IMR-90 (cell line): Measurements from ENCODE around the gene SPTLC1. TPM values are rescaled to one million over a fixed set of nuclear protein-coding genes. Genes with fewer than 3 reads are reported as not detected.

ENCODE experiments used
- ATAC-seq: fragments of 200-7000 bp; cut with Tn5 transposase; 2 replicates; pipeline ENCODE4 v1.9.1; 2020; ENCODE audit warnings: low read depth, mild to moderate bottlenecking, moderate library complexity
- BruUV-seq: library from RNA; stranded (reverse); fragments of 400-500 nt; replicated peaks from 2 replicates; lab custom pipeline; 2021; lab: Mats Ljungman, UMichigan
- CTCF ChIA-PET: fragments of 300-600 bp; formaldehyde crosslinking; extraction: SDS; loops from one replicate; lab custom pipeline; 2021; ENCODE audit warnings: antibody characterized with exemption; lab: Yijun Ruan, JAX
- POLR2A ChIA-PET: fragments of 300-600 bp; sonication (Branson Sonifier 250); formaldehyde crosslinking; loops from one replicate; lab custom pipeline; 2022; ENCODE audit warnings: antibody characterized with exemption; ENCODE audit not compliant: unreplicated experiment; lab: Charles Lee
- DNase-seq: peaks from one replicate; pipeline ENCODE4 v3.0.0; 2013
- H2AFZ ChIP-seq: replicated peaks from 2 replicates; pipeline ENCODE3; 2013; ENCODE audit warnings: low read length, mild to moderate bottlenecking; ENCODE audit not compliant: poor library complexity
- H2AK5ac ChIP-seq: 2 replicates; pipeline ENCODE4 v1.6.1; 2013; ENCODE audit warnings: low read depth, low read length, inconsistent platforms
- H2AK9ac ChIP-seq: replicated peaks from 2 replicates; pipeline ENCODE3; 2013; ENCODE audit warnings: mild to moderate bottlenecking, low read depth, low read length, moderate library complexity; ENCODE audit not compliant: poor library complexity
- H2BK120ac ChIP-seq: 2 replicates; pipeline ENCODE4 v1.6.1; 2013; ENCODE audit warnings: low read depth, low read length, inconsistent platforms
- H2BK15ac ChIP-seq: 3 replicates; pipeline ENCODE4 v1.6.1; 2013; ENCODE audit warnings: low read depth, low read length, inconsistent platforms
- H2BK20ac ChIP-seq: 2 replicates; pipeline ENCODE4 v1.6.1; 2013; ENCODE audit warnings: low read depth, mild to moderate bottlenecking, inconsistent platforms, low read length, moderate library complexity
- H2BK5ac ChIP-seq: 2 replicates; pipeline ENCODE4 v1.6.1; 2013; ENCODE audit warnings: mild to moderate bottlenecking, low read depth, low read length, inconsistent platforms; ENCODE audit not compliant: poor library complexity, severe bottlenecking
- H3K14ac ChIP-seq: replicated peaks from 2 replicates; pipeline ENCODE4 v1.6.1; 2013; ENCODE audit warnings: low read depth, low read length, inconsistent platforms
- H3K18ac ChIP-seq: 2 replicates; pipeline ENCODE4 v1.6.1; 2013; ENCODE audit warnings: low read depth, low read length, control low read depth
- H3K23ac ChIP-seq: 2 replicates; pipeline ENCODE4 v1.6.1; 2013; ENCODE audit warnings: low read depth, low read length, inconsistent platforms
- H3K27ac ChIP-seq: 2 replicates; pipeline ENCODE4 v1.5.1; 2013; ENCODE audit warnings: mild to moderate bottlenecking, control low read depth, low read length; ENCODE audit not compliant: insufficient read depth
- H3K27me3 ChIP-seq: 2 replicates; pipeline ENCODE4 v1.6.1; 2013; ENCODE audit warnings: low read length; ENCODE audit not compliant: control insufficient read depth, insufficient read depth
- H3K36me3 ChIP-seq: 2 replicates; pipeline ENCODE4 v1.6.1; 2013; ENCODE audit warnings: low read length, mixed read lengths; ENCODE audit not compliant: control insufficient read depth, insufficient read depth
- H3K4ac ChIP-seq: 2 replicates; pipeline ENCODE4 v1.6.1; 2013; ENCODE audit warnings: low read depth, low read length, inconsistent platforms
- H3K4me1 ChIP-seq: 2 replicates; pipeline ENCODE4 v1.6.1; 2013; ENCODE audit warnings: low read length, mixed read lengths; ENCODE audit not compliant: control insufficient read depth, insufficient read depth
- H3K4me2 ChIP-seq: 2 replicates; pipeline ENCODE4 v1.6.1; 2013; ENCODE audit warnings: low read depth, mild to moderate bottlenecking, control low read depth, low read length, moderate library complexity
- H3K4me3 ChIP-seq: 2 replicates; pipeline ENCODE4 v1.5.1; 2013; ENCODE audit warnings: low read depth, mild to moderate bottlenecking, control low read depth, low read length, moderate library complexity; ENCODE audit not compliant: insufficient read depth
- H3K56ac ChIP-seq: 2 replicates; pipeline ENCODE4 v1.6.1; 2013; ENCODE audit warnings: low read length, inconsistent platforms; ENCODE audit not compliant: insufficient read depth; ENCODE audit errors: extremely low read depth
- H3K79me1 ChIP-seq, 2 experiments: 2 replicates each; pipeline ENCODE4 v1.6.1; 2013; ENCODE audit warnings: low read length in 2 of 2, inconsistent platforms in 1 of 2, low read depth in 1 of 2
- H3K9ac ChIP-seq: 2 replicates; pipeline ENCODE4 v1.6.1; 2013; ENCODE audit warnings: low read depth, low read length, control low read depth
- H3K9me1 ChIP-seq: 2 replicates; pipeline ENCODE4 v1.6.1; 2013; ENCODE audit warnings: low read length, inconsistent platforms; ENCODE audit not compliant: insufficient read depth
- H3K9me3 ChIP-seq: 2 replicates; pipeline ENCODE4 v1.6.1; 2013; ENCODE audit warnings: low read length; ENCODE audit not compliant: control insufficient read depth, insufficient read depth
- H4K20me1 ChIP-seq: 2 replicates; pipeline ENCODE4 v1.6.1; 2013; ENCODE audit warnings: low read length, inconsistent platforms; ENCODE audit not compliant: insufficient read depth
- H4K5ac ChIP-seq: 2 replicates; pipeline ENCODE4 v1.6.1; 2013; ENCODE audit warnings: mild to moderate bottlenecking, low read depth, low read length, control low read depth
- H4K8ac ChIP-seq, 2 experiments: 2 replicates each; pipeline ENCODE4 v1.6.1; 2013; ENCODE audit warnings: low read depth in 2 of 2, low read length in 2 of 2, control low read depth in 1 of 2, inconsistent platforms in 1 of 2
- H4K91ac ChIP-seq: 2 replicates; pipeline ENCODE4 v1.6.1; 2013; ENCODE audit warnings: low read depth, low read length, inconsistent platforms; ENCODE audit not compliant: insufficient read depth
- BHLHE40 ChIP-seq: fragments of 150-350 bp; IDR thresholded peaks from 2 replicates; pipeline ENCODE4 v1.6.1; 2016; ENCODE audit warnings: mild to moderate bottlenecking, low read depth, low read length
- CEBPB ChIP-seq: IDR thresholded peaks from 2 replicates; pipeline ENCODE4 v1.6.1; 2012; ENCODE audit warnings: low read depth, low read length, improper control_type of control experiment
- CHD1 ChIP-seq: IDR thresholded peaks from 2 replicates; pipeline ENCODE4 v1.6.1; 2012; ENCODE audit warnings: low read depth, low read length, improper control_type of control experiment
- FOS ChIP-seq: fragments of 150-350 bp; IDR thresholded peaks from 2 replicates; pipeline ENCODE4 v1.6.1; 2016; ENCODE audit warnings: low read depth, low read length
- MAFK ChIP-seq: IDR thresholded peaks from 2 replicates; pipeline ENCODE4 v1.6.1; 2012; ENCODE audit warnings: low read depth, low read length, improper control_type of control experiment
- MAZ ChIP-seq: IDR thresholded peaks from 2 replicates; pipeline ENCODE4 v1.6.1; 2012; ENCODE audit warnings: low read depth, mild to moderate bottlenecking, low read length, improper control_type of control experiment, moderate library complexity, borderline replicate concordance
- MXI1 ChIP-seq: IDR thresholded peaks from 2 replicates; pipeline ENCODE4 v1.6.1; 2012; ENCODE audit warnings: low read depth, mild to moderate bottlenecking, low read length, moderate library complexity, borderline replicate concordance
- NFE2L2 ChIP-seq: fragments of 150-350 bp; IDR thresholded peaks from 2 replicates; pipeline ENCODE4 v1.6.1; 2016; ENCODE audit warnings: low read depth, mild to moderate bottlenecking, low read length
- POLR2A ChIP-seq: IDR thresholded peaks from 2 replicates; pipeline ENCODE4 v1.6.1; 2012; ENCODE audit warnings: mild to moderate bottlenecking, low read depth, low read length
- RAD21 ChIP-seq: IDR thresholded peaks from 2 replicates; pipeline ENCODE4 v1.6.1; 2012; ENCODE audit warnings: low read length, improper control_type of control experiment
- RFX5 ChIP-seq: IDR thresholded peaks from 2 replicates; pipeline ENCODE4 v1.8.0; 2012; ENCODE audit warnings: low read depth, mild to moderate bottlenecking, low read length, moderate library complexity
- SMC3 ChIP-seq: fragments of 150-350 bp; IDR thresholded peaks from 2 replicates; pipeline ENCODE4 v1.6.1; 2016; ENCODE audit warnings: low read depth, mild to moderate bottlenecking, antibody characterized with exemption, low read length, moderate library complexity
- WGBS, 2 experiments: methylation state at CpG; one replicate each; pipeline versions ENCODE4 v1.1.5 to v1.1.7; 2013; ENCODE audit warnings: missing lambda C conversion rate in 2 of 2; ENCODE audit not compliant: insufficient read length in 1 of 2; ENCODE audit errors: extremely low coverage in 2 of 2; 5-methylcytosine and 5-hydroxymethylcytosine counted together
- dilution Hi-C: fragments of 300-500 bp; cut with HindIII; formaldehyde crosslinking; loops from one replicate; pipeline ENCODE4 v1.14.3; 2018; ENCODE audit warnings: low sequenced_read_pairs; ENCODE audit not compliant: unreplicated experiment
- in situ Hi-C: fragments of 300-500 bp; cut with MboI; formaldehyde crosslinking; loops from 3 replicates; pipeline ENCODE4 v1.14.3; 2019; ENCODE audit warnings: low sequenced_read_pairs, inconsistent platforms, mixed read lengths
- intact Hi-C: fragments of 100-400 bp; cut with micrococcal nuclease; formaldehyde crosslinking; loops from 2 replicates; pipeline ENCODE4 v1.10.0; 2022
- polyA plus RNA-seq, 3 experiments: library from polyadenylated mRNA; depleted of rRNA; stranded (reverse); fragments of >200 nt; gene quantifications; 2 replicates each; pipeline ENCODE4 v1.2.3, GENCODE V29; 2012; ENCODE audit warnings: low replicate concordance in 1 of 3
- total RNA-seq: library from RNA; depleted of rRNA; stranded (reverse); fragments of >200 nt; gene quantifications from 2 replicates; pipeline ENCODE4 v1.2.3, GENCODE V29; 2012
- TF ChIP-seq, protein P1 (sequence below): fragments of 150-350 bp; IDR thresholded peaks from 2 replicates; pipeline ENCODE4 v1.6.1; 2017; ENCODE audit warnings: mild to moderate bottlenecking, antibody characterized with exemption, low read length, low read depth
- TF ChIP-seq, protein P2 (sequence below): fragments of 150-350 bp; IDR thresholded peaks from 2 replicates; pipeline ENCODE4 v1.6.1; 2016; ENCODE audit warnings: low read depth, mild to moderate bottlenecking, low read length, moderate library complexity, borderline replicate concordance
- TF ChIP-seq, protein P3 (sequence below): conservative IDR thresholded peaks from 2 replicates; pipeline ENCODE4 v1.5.1; 2012; ENCODE audit warnings: mild to moderate bottlenecking, low read depth, low read length, improper control_type of control experiment

The SPTLC1 gene
- total and polyA plus RNA-seq, 2 of the 4 experiments (the other 2 are of a cell fraction), result 65.7 to 92.7 TPM

DNA sequence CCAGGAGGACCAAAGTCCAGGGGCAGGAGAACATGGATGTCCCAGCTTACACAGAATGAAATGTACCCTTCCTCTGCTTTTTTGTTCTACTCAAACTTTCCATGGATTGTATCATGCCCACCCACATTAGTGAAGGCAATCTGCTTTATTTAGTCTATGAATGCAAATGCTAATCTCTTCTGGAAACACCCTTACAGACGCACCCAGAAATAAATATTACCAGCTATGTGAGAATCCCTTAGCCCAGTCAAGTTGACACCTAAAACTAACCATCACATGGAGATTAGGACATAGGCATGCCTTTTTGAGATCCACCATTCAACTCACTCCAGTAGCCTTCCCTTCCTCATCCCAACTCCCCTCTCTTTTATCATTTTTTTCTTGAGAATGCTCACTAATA is 6.1 kb upstream of the SPTLC1 start:
- H2BK5ac ChIP-seq, result no peak overlapping the region
- no peaks in the 10 kb centered on the region for H3K27me3 ChIP-seq
- no peak overlapping the region for H3K18ac ChIP-seq
- ChIA-PET CTCF (no interaction called here), POLR2A (no interaction called here)
- no peak overlapping the region; the same call in none of the 2 replicates for H4K91ac ChIP-seq
- 78% methylated on average over 1 of the region's 1 CpG; no CpG with 5 or more reads in 1 of the 2 experiments for WGBS, 2 experiments
- H3K79me1 ChIP-seq, result no peaks in the 10 kb centered on the region
- no peak overlapping the region for H2BK15ac ChIP-seq
- dilution Hi-C loops (no loop called here), in situ Hi-C loops (no loop called here), intact Hi-C loops (no loop called here)
- H4K8ac ChIP-seq, result no peak overlapping the region
- no peak overlapping the region for H3K4ac ChIP-seq
- ATAC-seq, result no peak
- peak overlapping the region; percentile 82; the same call in 1 of the 2 replicates for H2AK5ac ChIP-seq
- no peak overlapping the region for H3K23ac ChIP-seq
- H2AK9ac ChIP-seq, result no peak overlapping the region
- DNase-seq, result no peak
- H3K9me1 ChIP-seq, result peaks cover 7% of the 10 kb centered on the region
- H3K27ac ChIP-seq, result no peak overlapping the region
- no peak for TF ChIP-seq FOS
- TF ChIP-seq, protein P1, sequence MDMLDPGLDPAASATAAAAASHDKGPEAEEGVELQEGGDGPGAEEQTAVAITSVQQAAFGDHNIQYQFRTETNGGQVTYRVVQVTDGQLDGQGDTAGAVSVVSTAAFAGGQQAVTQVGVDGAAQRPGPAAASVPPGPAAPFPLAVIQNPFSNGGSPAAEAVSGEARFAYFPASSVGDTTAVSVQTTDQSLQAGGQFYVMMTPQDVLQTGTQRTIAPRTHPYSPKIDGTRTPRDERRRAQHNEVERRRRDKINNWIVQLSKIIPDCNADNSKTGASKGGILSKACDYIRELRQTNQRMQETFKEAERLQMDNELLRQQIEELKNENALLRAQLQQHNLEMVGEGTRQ, result no peak
- TF ChIP-seq POLR2A, result no peak
- no peak for TF ChIP-seq SMC3
- no peak for TF ChIP-seq CEBPB
- TF ChIP-seq, protein P2, sequence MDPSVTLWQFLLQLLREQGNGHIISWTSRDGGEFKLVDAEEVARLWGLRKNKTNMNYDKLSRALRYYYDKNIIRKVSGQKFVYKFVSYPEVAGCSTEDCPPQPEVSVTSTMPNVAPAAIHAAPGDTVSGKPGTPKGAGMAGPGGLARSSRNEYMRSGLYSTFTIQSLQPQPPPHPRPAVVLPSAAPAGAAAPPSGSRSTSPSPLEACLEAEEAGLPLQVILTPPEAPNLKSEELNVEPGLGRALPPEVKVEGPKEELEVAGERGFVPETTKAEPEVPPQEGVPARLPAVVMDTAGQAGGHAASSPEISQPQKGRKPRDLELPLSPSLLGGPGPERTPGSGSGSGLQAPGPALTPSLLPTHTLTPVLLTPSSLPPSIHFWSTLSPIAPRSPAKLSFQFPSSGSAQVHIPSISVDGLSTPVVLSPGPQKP, result no peak
- TF ChIP-seq, protein P3, sequence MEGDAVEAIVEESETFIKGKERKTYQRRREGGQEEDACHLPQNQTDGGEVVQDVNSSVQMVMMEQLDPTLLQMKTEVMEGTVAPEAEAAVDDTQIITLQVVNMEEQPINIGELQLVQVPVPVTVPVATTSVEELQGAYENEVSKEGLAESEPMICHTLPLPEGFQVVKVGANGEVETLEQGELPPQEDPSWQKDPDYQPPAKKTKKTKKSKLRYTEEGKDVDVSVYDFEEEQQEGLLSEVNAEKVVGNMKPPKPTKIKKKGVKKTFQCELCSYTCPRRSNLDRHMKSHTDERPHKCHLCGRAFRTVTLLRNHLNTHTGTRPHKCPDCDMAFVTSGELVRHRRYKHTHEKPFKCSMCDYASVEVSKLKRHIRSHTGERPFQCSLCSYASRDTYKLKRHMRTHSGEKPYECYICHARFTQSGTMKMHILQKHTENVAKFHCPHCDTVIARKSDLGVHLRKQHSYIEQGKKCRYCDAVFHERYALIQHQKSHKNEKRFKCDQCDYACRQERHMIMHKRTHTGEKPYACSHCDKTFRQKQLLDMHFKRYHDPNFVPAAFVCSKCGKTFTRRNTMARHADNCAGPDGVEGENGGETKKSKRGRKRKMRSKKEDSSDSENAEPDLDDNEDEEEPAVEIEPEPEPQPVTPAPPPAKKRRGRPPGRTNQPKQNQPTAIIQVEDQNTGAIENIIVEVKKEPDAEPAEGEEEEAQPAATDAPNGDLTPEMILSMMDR, result no peak
- TF ChIP-seq CHD1, result no peak
- TF ChIP-seq MAFK, result no peak
- no peak for TF ChIP-seq RFX5
- no peak for TF ChIP-seq NFE2L2
- no peak for TF ChIP-seq BHLHE40
- no peak for TF ChIP-seq MXI1
- no peak for TF ChIP-seq RAD21
- no peak for TF ChIP-seq MAZ
- no peak overlapping the region for H3K14ac ChIP-seq
- no peaks in the 10 kb centered on the region for H3K36me3 ChIP-seq
- no peak overlapping the region for H4K5ac ChIP-seq
- H3K56ac ChIP-seq, result no peak overlapping the region
- no TSS peak for BruUV-seq
- H2AFZ ChIP-seq, result no peak overlapping the region
- H3K4me2 ChIP-seq, result no peak overlapping the region
- no peak overlapping the region for H3K9ac ChIP-seq
- no peak overlapping the region for H2BK20ac ChIP-seq
- H3K9me3 ChIP-seq, result no peaks in the 10 kb centered on the region
- no peaks in the 10 kb centered on the region for H4K20me1 ChIP-seq
- H3K4me1 ChIP-seq, result peaks cover 8% of the 10 kb centered on the region
- no peak overlapping the region for H3K4me3 ChIP-seq
- H2BK120ac ChIP-seq, result no peak overlapping the region
